ENCODE results near the gene SVIL. TPM values are rescaled to one million over a fixed set of nuclear protein-coding genes. Genes with fewer than 3 reads are reported as not detected.

Gene SVIL
- total RNA-seq, 3 donors from 2014 or later (not counting 1 experiment from before 2014, with no cell fraction given) = 24.9 to 57.2 (median 33.5) TPM

DNA sequence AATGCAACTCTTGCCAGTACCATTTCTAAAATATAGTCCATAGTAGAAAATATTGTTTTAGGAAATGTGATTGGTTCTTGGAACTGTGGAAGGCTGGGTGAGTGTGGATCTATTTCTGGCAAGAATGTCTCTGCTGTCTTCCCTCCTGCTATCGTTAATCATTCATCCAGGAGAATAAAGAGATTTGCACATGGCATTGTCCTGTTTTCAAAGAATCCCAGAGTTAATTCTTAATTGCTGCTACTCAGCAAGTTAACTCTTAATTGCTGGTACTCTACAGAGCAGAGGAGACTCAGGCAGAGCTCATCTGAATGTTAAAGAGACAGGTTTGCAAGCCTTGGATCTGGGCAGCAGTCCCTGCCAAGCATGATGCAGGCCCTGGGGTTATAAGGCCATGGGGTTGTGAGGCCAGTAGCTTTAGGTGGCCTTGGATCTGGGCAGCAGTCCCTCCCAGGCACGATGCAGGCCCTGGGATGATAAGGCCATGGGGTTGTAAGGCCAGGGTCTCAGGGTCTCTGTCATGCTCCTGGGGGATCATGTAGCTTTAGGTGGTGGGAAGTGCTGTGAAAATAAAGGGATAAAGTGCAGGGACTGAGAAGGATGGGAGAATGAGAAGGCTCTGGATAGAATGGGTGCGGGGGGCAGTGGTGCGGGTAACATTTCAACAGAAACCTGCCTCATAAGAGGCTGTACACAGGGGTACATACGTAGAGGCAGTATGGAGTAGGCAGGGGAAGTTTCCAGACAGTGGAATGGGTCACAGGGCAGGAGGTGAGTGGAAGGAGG is 162.3 kb downstream of the SVIL start:
- no peaks in the 10 kb centered on the region for H3K36me3 Mint-ChIP-seq
- no peaks in the 10 kb centered on the region for H3K4me1 ChIP-seq (ENCODE audit: control insufficient read depth, insufficient read depth, low read length)
- no peak overlapping the region for H3K4me3 ChIP-seq (ENCODE audit: low read length)
- no peaks in the 10 kb centered on the region for H3K9me3 ChIP-seq (ENCODE audit: control insufficient read depth, insufficient read depth, low read length)
- H3K4me3 Mint-ChIP-seq = no peak overlapping the region
- TF ChIP-seq, protein P1, sequence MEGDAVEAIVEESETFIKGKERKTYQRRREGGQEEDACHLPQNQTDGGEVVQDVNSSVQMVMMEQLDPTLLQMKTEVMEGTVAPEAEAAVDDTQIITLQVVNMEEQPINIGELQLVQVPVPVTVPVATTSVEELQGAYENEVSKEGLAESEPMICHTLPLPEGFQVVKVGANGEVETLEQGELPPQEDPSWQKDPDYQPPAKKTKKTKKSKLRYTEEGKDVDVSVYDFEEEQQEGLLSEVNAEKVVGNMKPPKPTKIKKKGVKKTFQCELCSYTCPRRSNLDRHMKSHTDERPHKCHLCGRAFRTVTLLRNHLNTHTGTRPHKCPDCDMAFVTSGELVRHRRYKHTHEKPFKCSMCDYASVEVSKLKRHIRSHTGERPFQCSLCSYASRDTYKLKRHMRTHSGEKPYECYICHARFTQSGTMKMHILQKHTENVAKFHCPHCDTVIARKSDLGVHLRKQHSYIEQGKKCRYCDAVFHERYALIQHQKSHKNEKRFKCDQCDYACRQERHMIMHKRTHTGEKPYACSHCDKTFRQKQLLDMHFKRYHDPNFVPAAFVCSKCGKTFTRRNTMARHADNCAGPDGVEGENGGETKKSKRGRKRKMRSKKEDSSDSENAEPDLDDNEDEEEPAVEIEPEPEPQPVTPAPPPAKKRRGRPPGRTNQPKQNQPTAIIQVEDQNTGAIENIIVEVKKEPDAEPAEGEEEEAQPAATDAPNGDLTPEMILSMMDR (IDR thresholded peaks at IDR 0.05) = no peak
- ATAC-seq (no peak), DNase-seq (no peak)
- no peaks in the 10 kb centered on the region for H3K27me3 Mint-ChIP-seq (ENCODE audit: low read depth in 2 of 2)
- intact Hi-C loops (cut with micrococcal nuclease) = no loop called here
- H3K27ac Mint-ChIP-seq = no peak overlapping the region
- no peaks in the 10 kb centered on the region for H3K9me3 Mint-ChIP-seq
- H3K4me1 Mint-ChIP-seq = no peaks in the 10 kb centered on the region
- H3K27ac ChIP-seq (ENCODE audit: low read length) = no peak overlapping the region
- WGBS (ENCODE audit: insufficient coverage) = 97% methylated on average over 5 of the region's 5 CpGs
- no peaks in the 10 kb centered on the region for H3K27me3 ChIP-seq (ENCODE audit: control insufficient read depth, insufficient read depth, low read length)
- H3K36me3 ChIP-seq (ENCODE audit: control insufficient read depth, insufficient read depth, low read length) = peaks cover 25% of the 10 kb centered on the region

DNA sequence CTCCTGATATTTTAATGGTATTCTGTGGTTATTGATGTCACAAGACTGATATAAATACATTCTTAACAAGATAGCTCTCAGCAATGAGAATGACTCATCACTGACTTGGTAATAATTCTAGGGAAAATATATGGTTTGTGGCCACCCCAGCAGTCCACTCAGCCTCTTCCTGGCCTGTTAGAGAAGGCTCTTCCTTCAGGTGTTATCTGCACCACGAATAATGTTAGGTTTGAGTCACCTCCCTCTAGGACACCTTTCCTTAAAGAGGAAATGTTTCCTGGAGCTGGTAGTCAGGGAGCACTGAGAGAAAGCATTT is 163.3 kb downstream of the SVIL start:
- H3K4me3 ChIP-seq (ENCODE audit: low read length) = no peak overlapping the region
- WGBS (ENCODE audit: insufficient coverage) = 11% methylated on average over 1 of the region's 1 CpG
- DNase-seq = no peak
- H3K4me1 ChIP-seq (ENCODE audit: control insufficient read depth, insufficient read depth, low read length) = no peaks in the 10 kb centered on the region
- H3K36me3 ChIP-seq (ENCODE audit: control insufficient read depth, insufficient read depth, low read length) = peaks cover 28% of the 10 kb centered on the region
- H3K4me1 Mint-ChIP-seq = no peaks in the 10 kb centered on the region
- no peak overlapping the region for H3K27ac ChIP-seq (ENCODE audit: low read length)
- H3K27me3 ChIP-seq (ENCODE audit: control insufficient read depth, insufficient read depth, low read length) = no peaks in the 10 kb centered on the region
- no peak overlapping the region for H3K4me3 Mint-ChIP-seq
- intact Hi-C loops (cut with micrococcal nuclease) = no loop called here
- no peaks in the 10 kb centered on the region for H3K36me3 Mint-ChIP-seq
- H3K27ac Mint-ChIP-seq = no peak overlapping the region
- no peaks in the 10 kb centered on the region for H3K27me3 Mint-ChIP-seq (ENCODE audit: low read depth in 2 of 2)
- TF ChIP-seq, protein P1 (IDR thresholded peaks at IDR 0.05) = no peak
- no peaks in the 10 kb centered on the region for H3K9me3 ChIP-seq (ENCODE audit: control insufficient read depth, insufficient read depth, low read length)
- no peak for ATAC-seq
- no peaks in the 10 kb centered on the region for H3K9me3 Mint-ChIP-seq

DNA sequence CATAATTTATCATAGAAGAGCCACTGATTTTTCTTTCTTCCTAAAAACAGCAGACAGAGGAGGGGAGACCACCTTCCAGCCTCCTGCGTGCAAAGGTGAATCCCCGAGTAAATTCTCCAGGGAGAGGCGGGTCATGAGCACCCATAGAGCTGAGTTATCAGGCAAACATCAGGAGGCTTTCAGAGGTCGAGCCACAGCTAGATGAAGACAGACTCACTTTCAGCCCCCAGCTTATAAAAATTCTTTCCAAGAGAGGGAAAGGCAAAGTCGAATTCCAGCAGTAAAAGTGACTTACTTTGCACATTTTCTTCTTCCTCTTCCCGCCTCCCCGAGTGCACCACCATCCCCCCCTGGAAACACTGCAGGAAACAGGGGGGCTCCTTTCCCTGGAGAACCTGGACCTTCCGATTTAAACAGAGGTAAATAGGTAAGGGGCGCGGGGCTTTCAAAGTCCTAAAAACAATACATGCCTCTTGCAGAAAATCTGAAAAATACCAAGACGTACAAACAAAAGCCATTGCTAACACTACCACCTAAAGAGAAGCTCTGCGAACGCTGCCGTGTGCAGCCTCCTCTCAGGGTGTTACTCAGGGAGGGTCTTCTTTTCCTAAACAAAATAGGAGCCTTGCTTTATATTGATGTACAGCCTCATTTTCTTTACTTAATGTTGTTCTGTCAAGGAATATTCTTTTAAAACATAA is 163.8 kb downstream of the SVIL start:
- no peaks in the 10 kb centered on the region for H3K36me3 Mint-ChIP-seq
- intact Hi-C loops (cut with micrococcal nuclease) = no loop called here
- no peaks in the 10 kb centered on the region for H3K27me3 ChIP-seq (ENCODE audit: control insufficient read depth, insufficient read depth, low read length)
- ATAC-seq (no peak), DNase-seq (no peak)
- H3K4me1 ChIP-seq (ENCODE audit: control insufficient read depth, insufficient read depth, low read length) = no peaks in the 10 kb centered on the region
- no peak overlapping the region for H3K4me3 Mint-ChIP-seq
- H3K27ac Mint-ChIP-seq = no peak overlapping the region
- WGBS (ENCODE audit: insufficient coverage) = 86% methylated on average over 14 of the region's 14 CpGs
- no peaks in the 10 kb centered on the region for H3K9me3 Mint-ChIP-seq
- H3K4me1 Mint-ChIP-seq = no peaks in the 10 kb centered on the region
- peaks cover 28% of the 10 kb centered on the region for H3K36me3 ChIP-seq (ENCODE audit: control insufficient read depth, insufficient read depth, low read length)
- no peaks in the 10 kb centered on the region for H3K27me3 Mint-ChIP-seq (ENCODE audit: low read depth in 2 of 2)
- no peaks in the 10 kb centered on the region for H3K9me3 ChIP-seq (ENCODE audit: control insufficient read depth, insufficient read depth, low read length)
- H3K27ac ChIP-seq (ENCODE audit: low read length) = no peak overlapping the region
- no peak overlapping the region for H3K4me3 ChIP-seq (ENCODE audit: low read length)
- TF ChIP-seq, protein P1 (IDR thresholded peaks at IDR 0.05) = no peak

Data from natural killer cell (primary cell).